HepG2 (cell line): ENCODE results near the gene KSR1. TPM values are rescaled to one million over a fixed set of nuclear protein-coding genes. Genes with fewer than 3 reads are reported as not detected.
A peak's percentile ranks its signal among the peaks of the same experiment; 100 is the strongest.

Source experiments
- ATAC-seq: fragments of 200-7000 bp; cut with Tn5 transposase; 3 replicates; pipeline ENCODE4 v1.9.1; 2020; ENCODE audit warnings: mild to moderate bottlenecking, moderate library complexity
- BruUV-seq: library from RNA; stranded (reverse); fragments of 400-500 nt; replicated peaks from 2 replicates; lab custom pipeline; 2021; lab: Mats Ljungman, UMichigan
- CTCF ChIA-PET: fragments of 300-600 bp; formaldehyde crosslinking; extraction: SDS; loops from one replicate; lab custom pipeline; 2021; ENCODE audit warnings: low total read pairs, inconsistent platforms, low intra/inter-chr PET ratio; lab: Yijun Ruan, JAX
- POLR2A ChIA-PET: fragments of 350-600 bp; sonication (Branson Sonifier 250); formaldehyde crosslinking; loops from one replicate; lab custom pipeline; 2020; ENCODE audit warnings: antibody characterized with exemption, inconsistent platforms; lab: Yijun Ruan, JAX
- DNase-seq: peaks from one replicate; pipeline ENCODE4 v3.0.0-alpha.2; 2015; ENCODE audit warnings: low spot score
- FAIRE-seq: peaks from 3 replicates; lab custom pipeline; 2011; peaks lifted over from hg19 to GRCh38; lab: Jason Lieb, UNC
- H2AFZ ChIP-seq: one replicate; pipeline ENCODE4 v1.6.1; 2011; ENCODE audit warnings: low read length, inconsistent platforms
- H3K27ac ChIP-seq: fragments of 300-600 bp; 3 replicates; pipeline ENCODE4 v1.8.0; 2011; ENCODE audit warnings: mixed run types, mild to moderate bottlenecking, mixed read lengths, low read length, inconsistent platforms; ENCODE audit not compliant: insufficient read depth; ENCODE audit errors: extremely low read length
- H3K27me3 ChIP-seq, 2 experiments: fragments of 200-600 bp in 1 of 2; 2 replicates in 1 of 2; 3 replicates in 1 of 2; pipeline versions ENCODE4 v1.6.0 to v1.8.0; 2011; ENCODE audit warnings: low read length in 2 of 2, mild to moderate bottlenecking in 2 of 2, moderate library complexity in 2 of 2, inconsistent platforms in 1 of 2; ENCODE audit not compliant: insufficient read depth in 2 of 2, control insufficient read depth in 1 of 2
- H3K36me3 ChIP-seq, 2 experiments: fragments of 200-600 bp in 1 of 2; replicated peaks in 1 of 2; 2 replicates in 1 of 2; 3 replicates in 1 of 2; pipeline versions ENCODE4 v1.5.1 to v1.8.0; 2011; ENCODE audit warnings: low read length in 2 of 2, inconsistent platforms in 1 of 2; ENCODE audit not compliant: insufficient read depth in 2 of 2, control insufficient read depth in 1 of 2
- H3K4me1 ChIP-seq: 2 replicates; pipeline ENCODE4 v1.5.1; 2012; ENCODE audit warnings: low read length, inconsistent platforms; ENCODE audit not compliant: insufficient read depth
- H3K4me2 ChIP-seq: 2 replicates; pipeline ENCODE4 v1.6.0; 2011; ENCODE audit warnings: low read depth, low read length, inconsistent platforms
- H3K4me3 ChIP-seq, 3 experiments: fragments of 200-600 bp in 1 of 3; sonication (generic), shearing (Covaris generic) in 1 of 3; replicated peaks in 1 of 3; 2 replicates each; pipeline ENCODE4 v1.5.1; 2011 to 2016; ENCODE audit warnings: low read length in 3 of 3, inconsistent platforms in 2 of 3, low read depth in 2 of 3, mild to moderate bottlenecking in 2 of 3, control low read depth in 1 of 3, mixed read lengths in 1 of 3; ENCODE audit not compliant: insufficient read depth in 1 of 3
- H3K79me2 ChIP-seq: one replicate; pipeline ENCODE4 v1.6.1; 2011; ENCODE audit warnings: low read length, inconsistent platforms; ENCODE audit not compliant: insufficient read depth
- H3K9ac ChIP-seq: 2 replicates; pipeline ENCODE4 v1.6.0; 2011; ENCODE audit warnings: mild to moderate bottlenecking, low read depth, low read length, inconsistent platforms; ENCODE audit not compliant: insufficient read depth
- H3K9me3 ChIP-seq: 2 replicates; pipeline ENCODE4 v1.5.1; 2012; ENCODE audit warnings: mild to moderate bottlenecking, low read length
- H4K20me1 ChIP-seq: 2 replicates; pipeline ENCODE4 v1.6.0; 2011; ENCODE audit warnings: inconsistent platforms, mild to moderate bottlenecking, low read length, moderate library complexity; ENCODE audit not compliant: insufficient read depth
- GZF1 ChIP-seq: sonication (generic); formaldehyde crosslinking; IDR thresholded peaks from 2 replicates; pipeline ENCODE4 v1.5.1; 2020; ENCODE audit warnings: mild to moderate bottlenecking, missing genetic modification reagents
- KLF12 ChIP-seq: sonication (generic); formaldehyde crosslinking; IDR thresholded peaks from 2 replicates; pipeline ENCODE4 v1.4.0; 2020; ENCODE audit warnings: missing genetic modification reagents, borderline replicate concordance
- MED1 ChIP-seq: sonication (generic); formaldehyde crosslinking; IDR thresholded peaks from 2 replicates; pipeline ENCODE4 v1.4.0; 2020; ENCODE audit warnings: missing genetic modification reagents
- MEIS1 ChIP-seq: sonication (generic); formaldehyde crosslinking; IDR thresholded peaks from 2 replicates; pipeline ENCODE4 v1.9.0; 2021; ENCODE audit warnings: mild to moderate bottlenecking, missing genetic modification reagents, moderate library complexity, borderline replicate concordance
- MLLT10 ChIP-seq: sonication (generic); formaldehyde crosslinking; IDR thresholded peaks from 2 replicates; pipeline ENCODE4 v1.4.0; 2020; ENCODE audit warnings: missing genetic modification reagents
- PRMT3 ChIP-seq: sonication (generic); formaldehyde crosslinking; IDR thresholded peaks from 2 replicates; pipeline ENCODE4 v1.8.1; 2022; ENCODE audit warnings: low read depth, mild to moderate bottlenecking, moderate library complexity, missing genetic modification reagents, borderline replicate concordance
- WIZ ChIP-seq: sonication (generic); formaldehyde crosslinking; IDR thresholded peaks from 2 replicates; pipeline ENCODE4 v1.5.1; 2020; ENCODE audit warnings: mild to moderate bottlenecking, missing genetic modification reagents
- ZBTB20 ChIP-seq: sonication (generic); formaldehyde crosslinking; IDR thresholded peaks from 2 replicates; pipeline ENCODE4 v1.8.1; 2023; ENCODE audit warnings: missing genetic modification reagents, low read depth, mild to moderate bottlenecking, borderline replicate concordance
- ZNF136 ChIP-seq: sonication (generic); formaldehyde crosslinking; IDR thresholded peaks from 2 replicates; pipeline ENCODE4 v1.8.1; 2022; ENCODE audit warnings: low read depth, mild to moderate bottlenecking, moderate library complexity, missing genetic modification reagents
- ZNF260 ChIP-seq: sonication (generic); formaldehyde crosslinking; IDR thresholded peaks from 2 replicates; pipeline ENCODE4 v1.4.0; 2020; ENCODE audit warnings: missing genetic modification reagents, low read depth, mild to moderate bottlenecking, borderline replicate concordance
- ZNF33A ChIP-seq: sonication (generic); formaldehyde crosslinking; IDR thresholded peaks from 2 replicates; pipeline ENCODE4 v1.5.1; 2020; ENCODE audit warnings: missing genetic modification reagents, mild to moderate bottlenecking, moderate library complexity, borderline replicate concordance
- ZNF614 ChIP-seq: IDR thresholded peaks from 2 replicates; pipeline ENCODE4 v1.6.1; 2018; ENCODE audit warnings: missing biosample characterization, missing genetic modification reagents, inconsistent platforms, borderline replicate concordance
- ZNF616 ChIP-seq: sonication (generic); formaldehyde crosslinking; IDR thresholded peaks from 2 replicates; pipeline ENCODE4 v1.5.0; 2020; ENCODE audit warnings: low read depth, mild to moderate bottlenecking, missing genetic modification reagents
- ZSCAN22 ChIP-seq: sonication (generic); formaldehyde crosslinking; IDR thresholded peaks from 2 replicates; pipeline ENCODE4 v1.4.0; 2020; ENCODE audit warnings: mild to moderate bottlenecking, missing genetic modification reagents
- WGBS: methylation state at CpG from one replicate; pipeline ENCODE4 v1.1.6; 2017; ENCODE audit warnings: low lambda C conversion rate; 5-methylcytosine and 5-hydroxymethylcytosine counted together
- in situ Hi-C: cut with HindIII; loops from 2 replicates; pipeline ENCODE4 v1.10.0; 2017; ENCODE audit warnings: low pct_unique_long_range_greater_than_20kb; ENCODE audit not compliant: extremely low pct_ligation_motif_present
- intact Hi-C: fragments of 100-400 bp; cut with micrococcal nuclease; formaldehyde crosslinking; loops from one replicate; pipeline ENCODE4 v1.10.0; 2022; ENCODE audit not compliant: unreplicated experiment
- polyA plus RNA-seq, 8 experiments: library from polyadenylated mRNA; depleted of rRNA in 3 of 8; stranded (reverse) in 7 of 8; unstranded in 1 of 8; fragments of >200 nt; fragmentation: Illumina TruSeq in 4 of 8; extraction: Trizol in 4 of 8; gene quantifications; 2 replicates each; pipeline versions ENCODE4 v1.2.1 to v1.2.3, GENCODE V29; 2011 to 2016; ENCODE audit warnings: low read depth in 4 of 8, missing spikeins in 1 of 8, mixed read lengths in 1 of 8; ENCODE audit not compliant: insufficient read depth in 1 of 8
- total RNA-seq, 5 experiments: library from RNA; depleted of rRNA; stranded (reverse); fragments of >200 nt; fragmentation: Illumina TruSeq; extraction: Trizol; gene quantifications; 2 replicates each; pipeline ENCODE4 v1.2.3, GENCODE V29; 2016; ENCODE audit warnings: low read depth in 1 of 5
- TF ChIP-seq, protein P1 (sequence below): sonication (generic); formaldehyde crosslinking; IDR thresholded peaks from 2 replicates; pipeline ENCODE4 v1.5.0; 2020; ENCODE audit warnings: missing genetic modification reagents
- TF ChIP-seq, protein P2 (sequence below): sonication (generic); formaldehyde crosslinking; IDR thresholded peaks from 2 replicates; pipeline ENCODE4 v1.4.0; 2020; ENCODE audit warnings: missing genetic modification reagents
- TF ChIP-seq, protein P3 (sequence below): sonication (generic); formaldehyde crosslinking; IDR thresholded peaks from 2 replicates; pipeline ENCODE4 v1.4.0; 2020; ENCODE audit warnings: mild to moderate bottlenecking, missing genetic modification reagents
- TF ChIP-seq, protein P4 (sequence below): sonication (generic); formaldehyde crosslinking; IDR thresholded peaks from 2 replicates; pipeline ENCODE4 v1.4.0; 2020; ENCODE audit warnings: missing genetic modification reagents
- TF ChIP-seq, protein P5 (sequence below): sonication (generic); formaldehyde crosslinking; IDR thresholded peaks from 2 replicates; pipeline ENCODE4 v1.4.0; 2020; ENCODE audit warnings: mild to moderate bottlenecking, missing genetic modification reagents

The KSR1 gene
- total and polyA plus RNA-seq, 2 of the 13 experiments (the other 11 are each of a cell fraction or from before 2014, with no cell fraction given): 10.1 to 16.6 TPM

DNA sequence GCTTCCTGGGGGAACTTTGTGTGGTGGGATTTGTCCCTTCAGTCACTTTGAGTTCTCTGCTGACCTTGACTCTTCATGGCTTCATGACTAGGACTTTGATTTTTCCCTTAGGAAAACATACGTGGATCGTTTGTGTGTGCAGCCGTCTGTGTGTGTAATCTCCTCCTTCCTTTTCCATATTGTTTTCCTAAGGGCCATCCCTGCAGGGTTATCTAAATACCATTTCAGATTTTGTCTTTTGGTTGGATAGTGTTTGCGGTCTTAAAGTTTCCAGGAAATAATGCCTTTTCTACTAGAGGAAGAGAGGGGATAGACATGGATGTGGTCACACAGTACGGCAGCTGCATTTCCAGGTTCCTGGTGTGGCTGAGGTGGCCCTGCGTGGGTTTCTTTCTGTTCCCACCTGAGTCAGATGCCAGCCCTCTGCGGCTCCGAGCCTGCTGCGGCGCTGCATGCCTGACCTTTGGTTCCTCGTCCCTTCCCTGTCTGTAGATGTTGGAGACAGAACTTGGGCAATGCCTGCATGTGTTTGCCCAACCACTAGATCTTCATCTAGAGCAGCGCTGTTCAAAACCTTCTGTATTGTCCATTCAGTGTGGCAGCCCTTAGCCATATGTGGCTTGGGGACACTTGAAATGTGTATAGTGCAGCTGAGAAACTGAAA, 102.7 kb downstream of the KSR1 start:
- Histone ChIP-seq H2AFZ (no peak overlapping the region), H3K4me1 (peaks cover 53% of the 10 kb centered on the region), H3K9me3 (no peaks in the 10 kb centered on the region), H3K4me3 (peak overlapping the region in 2 of 3 experiments; percentile 24 to 68; a peak in 3 of 6 replicates), H3K4me2 (peak overlapping the region; percentile 89), H3K27ac (peak overlapping the region; percentile 75), H4K20me1 (no peaks in the 10 kb centered on the region), H3K79me2 (peaks cover 1% of the 10 kb centered on the region), H3K36me3 (peaks cover 0 to 14% of the 10 kb centered on the region in 2 experiments; a peak in 2 of 5 replicates), H3K9ac (peak overlapping the region; percentile 32; the same call in 1 of the 2 replicates), H3K27me3 (no peaks in the 10 kb centered on the region)
- no TSS peak for BruUV-seq
- intact Hi-C loops (loop anchor here (1.0 kb wide), 4 partner anchors 8 to 103 kb away; partner anchors contain the start of gene KSR1), in situ Hi-C loops (loop anchor here (5.0 kb wide), 1 partner anchor 62 kb away; no protein-coding TSS in a partner anchor)
- FAIRE-seq: peak; percentile 74
- POLR2A ChIA-PET: interaction anchor here (0.9 to 3.4 kb wide), 8 partner anchors 11 to 103 kb away, joined by 4 to 33 read pairs (median 8); partner anchors contain the start of gene KSR1
- 0% methylated on average over 11 of the region's 12 CpGs for WGBS
- CTCF ChIA-PET: interaction anchor here (1.2 kb wide), 1 partner anchor 65 kb away, joined by 3 read pairs; no protein-coding TSS in a partner anchor
- peak; percentile 94 for ATAC-seq
- peak; percentile 91 for DNase-seq
- TF ChIP-seq ZSCAN22 (CRISPR knock-in tag) (no peak), ZNF33A (no peak), WIZ (CRISPR knock-in tag) (peak; percentile 37; the same call in 1 of the 2 replicates), ZNF616 (no peak), ZBTB20 (CRISPR knock-in tag) (no peak), ZNF260 (CRISPR knock-in tag) (no peak), MLLT10 (CRISPR knock-in tag) (no peak), MED1 (CRISPR knock-in tag) (peak; percentile 44), GZF1 (CRISPR knock-in tag) (peak; percentile 58; the same call in 1 of the 2 replicates), ZNF136 (CRISPR knock-in tag) (0 out of 2 replicates have a peak, but pooled peaks have one; percentile 42), PRMT3 (CRISPR knock-in tag) (no peak), MEIS1 (CRISPR knock-in tag) (no peak), ZNF614 (CRISPR knock-in tag) (0 out of 2 replicates have a peak, but pooled peaks have one; percentile 29), KLF12 (no peak)
- TF ChIP-seq, protein P1, sequence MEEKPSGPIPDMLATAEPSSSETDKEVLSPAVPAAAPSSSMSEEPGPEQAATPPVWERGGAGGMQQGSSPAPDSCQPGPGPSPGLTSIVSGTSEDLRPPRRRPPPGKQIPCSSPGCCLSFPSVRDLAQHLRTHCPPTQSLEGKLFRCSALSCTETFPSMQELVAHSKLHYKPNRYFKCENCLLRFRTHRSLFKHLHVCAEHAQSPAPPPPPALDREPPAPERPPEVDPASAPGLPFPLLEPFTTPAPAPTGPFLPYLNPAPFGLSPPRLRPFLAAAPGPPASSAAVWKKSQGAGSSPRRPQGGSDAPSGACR (CRISPR knock-in tag): 0 out of 2 replicates have a peak, but pooled peaks have one; percentile 19
- TF ChIP-seq, protein P2, sequence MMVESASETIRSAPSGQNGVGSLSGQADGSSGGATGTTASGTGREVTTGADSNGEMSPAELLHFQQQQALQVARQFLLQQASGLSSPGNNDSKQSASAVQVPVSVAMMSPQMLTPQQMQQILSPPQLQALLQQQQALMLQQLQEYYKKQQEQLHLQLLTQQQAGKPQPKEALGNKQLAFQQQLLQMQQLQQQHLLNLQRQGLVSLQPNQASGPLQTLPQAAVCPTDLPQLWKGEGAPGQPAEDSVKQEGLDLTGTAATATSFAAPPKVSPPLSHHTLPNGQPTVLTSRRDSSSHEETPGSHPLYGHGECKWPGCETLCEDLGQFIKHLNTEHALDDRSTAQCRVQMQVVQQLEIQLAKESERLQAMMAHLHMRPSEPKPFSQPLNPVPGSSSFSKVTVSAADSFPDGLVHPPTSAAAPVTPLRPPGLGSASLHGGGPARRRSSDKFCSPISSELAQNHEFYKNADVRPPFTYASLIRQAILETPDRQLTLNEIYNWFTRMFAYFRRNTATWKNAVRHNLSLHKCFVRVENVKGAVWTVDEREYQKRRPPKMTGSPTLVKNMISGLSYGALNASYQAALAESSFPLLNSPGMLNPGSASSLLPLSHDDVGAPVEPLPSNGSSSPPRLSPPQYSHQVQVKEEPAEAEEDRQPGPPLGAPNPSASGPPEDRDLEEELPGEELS (CRISPR knock-in tag): peak; percentile 30; the same call in 1 of the 2 replicates
- TF ChIP-seq, protein P3, sequence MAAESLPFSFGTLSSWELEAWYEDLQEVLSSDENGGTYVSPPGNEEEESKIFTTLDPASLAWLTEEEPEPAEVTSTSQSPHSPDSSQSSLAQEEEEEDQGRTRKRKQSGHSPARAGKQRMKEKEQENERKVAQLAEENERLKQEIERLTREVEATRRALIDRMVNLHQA: no peak
- TF ChIP-seq, protein P4, sequence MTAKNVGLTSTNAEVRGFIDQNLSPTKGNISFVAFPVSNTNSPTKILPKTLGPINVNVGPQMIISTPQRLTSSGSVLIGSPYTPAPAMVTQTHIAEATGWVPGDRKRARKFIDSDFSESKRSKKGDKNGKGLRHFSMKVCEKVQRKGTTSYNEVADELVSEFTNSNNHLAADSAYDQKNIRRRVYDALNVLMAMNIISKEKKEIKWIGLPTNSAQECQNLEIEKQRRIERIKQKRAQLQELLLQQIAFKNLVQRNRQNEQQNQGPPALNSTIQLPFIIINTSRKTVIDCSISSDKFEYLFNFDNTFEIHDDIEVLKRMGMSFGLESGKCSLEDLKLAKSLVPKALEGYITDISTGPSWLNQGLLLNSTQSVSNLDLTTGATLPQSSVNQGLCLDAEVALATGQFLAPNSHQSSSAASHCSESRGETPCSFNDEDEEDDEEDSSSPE (CRISPR knock-in tag): no peak
- TF ChIP-seq, protein P5, sequence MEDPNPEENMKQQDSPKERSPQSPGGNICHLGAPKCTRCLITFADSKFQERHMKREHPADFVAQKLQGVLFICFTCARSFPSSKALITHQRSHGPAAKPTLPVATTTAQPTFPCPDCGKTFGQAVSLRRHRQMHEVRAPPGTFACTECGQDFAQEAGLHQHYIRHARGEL (CRISPR knock-in tag): no peak
